ENCODE data around the gene GHR.
"Not testable (repeated sequence)": the region's sequence is repeated elsewhere in the genome, so short reads cannot be mapped to it uniquely, and the experiment has no call there.

The GHR gene

GRCh38 chr5:42672925-42673324, 249.7 kb downstream of the GHR start:
- Histone ChIP-seq H3K27me3 (ENCODE audit: low read depth, low read length) (no peaks in the 10 kb centered on the region), H3K36me3 (ENCODE audit: control insufficient read depth in 1 of 2, insufficient read depth in 2 of 2, low read length in 2 of 2) (no peaks in the 10 kb centered on the region), H3K4me1 (ENCODE audit: control insufficient read depth in 1 of 2, insufficient read depth in 2 of 2, low read length in 2 of 2) (no peaks in the 10 kb centered on the region), H3K27ac (ENCODE audit: low read length) (no peak overlapping the region), H3K4me3 (ENCODE audit: low read depth in 1 of 2, low read length in 2 of 2) (no peak overlapping the region), H3K9me3 (ENCODE audit: control insufficient read depth in 1 of 2, low read length in 2 of 2) (peaks cover 0 to 8% of the 10 kb centered on the region in 2 donors)

- H3K4me1 ChIP-seq (ENCODE audit: control insufficient read depth in 1 of 2, insufficient read depth in 2 of 2, low read length in 2 of 2): no peaks in the 10 kb centered on the region
- no peak overlapping the region for H3K27ac ChIP-seq (ENCODE audit: low read length)
- no peaks in the 10 kb centered on the region for H3K36me3 ChIP-seq (ENCODE audit: control insufficient read depth in 1 of 2, insufficient read depth in 2 of 2, low read length in 2 of 2)
- H3K27me3 ChIP-seq (ENCODE audit: low read depth, low read length): no peaks in the 10 kb centered on the region
- no peak overlapping the region for H3K4me3 ChIP-seq (ENCODE audit: low read depth in 1 of 2, low read length in 2 of 2)
- peaks cover 0 to 8% of the 10 kb centered on the region in 2 donors for H3K9me3 ChIP-seq (ENCODE audit: control insufficient read depth in 1 of 2, low read length in 2 of 2)
Observed at GRCh38 chr5:42675602-42676001, 252.4 kb downstream of the GHR start.

GRCh38 chr5:42676362-42676761, 253.1 kb downstream of the GHR start:
- H3K4me1 ChIP-seq (ENCODE audit: control insufficient read depth in 1 of 2, insufficient read depth in 2 of 2, low read length in 2 of 2): no peaks in the 10 kb centered on the region
- no peak overlapping the region for H3K4me3 ChIP-seq (ENCODE audit: low read depth in 1 of 2, low read length in 2 of 2)
- H3K27me3 ChIP-seq (ENCODE audit: low read depth, low read length): no peaks in the 10 kb centered on the region
- no peak overlapping the region for H3K27ac ChIP-seq (ENCODE audit: low read length)
- no peaks in the 10 kb centered on the region for H3K36me3 ChIP-seq (ENCODE audit: control insufficient read depth in 1 of 2, insufficient read depth in 2 of 2, low read length in 2 of 2)
- peaks cover 0 to 8% of the 10 kb centered on the region in 2 donors for H3K9me3 ChIP-seq (ENCODE audit: control insufficient read depth in 1 of 2, low read length in 2 of 2)

GRCh38 chr5:42677156-42677842, 254.1 kb downstream of the GHR start:
- Histone ChIP-seq H3K4me1 (ENCODE audit: control insufficient read depth in 1 of 2, insufficient read depth in 2 of 2, low read length in 2 of 2) (no peaks in the 10 kb centered on the region), H3K27me3 (ENCODE audit: low read depth, low read length) (no peaks in the 10 kb centered on the region), H3K27ac (ENCODE audit: low read length) (no peak overlapping the region), H3K4me3 (ENCODE audit: low read depth in 1 of 2, low read length in 2 of 2) (no peak overlapping the region), H3K36me3 (ENCODE audit: control insufficient read depth in 1 of 2, insufficient read depth in 2 of 2, low read length in 2 of 2) (no peaks in the 10 kb centered on the region), H3K9me3 (ENCODE audit: control insufficient read depth in 1 of 2, low read length in 2 of 2) (peaks cover 0 to 8% of the 10 kb centered on the region in 2 donors)

- Histone ChIP-seq H3K4me1 (ENCODE audit: control insufficient read depth in 1 of 2, insufficient read depth in 2 of 2, low read length in 2 of 2) (no peaks in the 10 kb centered on the region), H3K4me3 (ENCODE audit: low read depth in 1 of 2, low read length in 2 of 2) (no peak overlapping the region), H3K9me3 (ENCODE audit: control insufficient read depth in 1 of 2, low read length in 2 of 2) (peaks cover 0 to 3% of the 10 kb centered on the region in 2 donors), H3K27me3 (ENCODE audit: low read depth, low read length) (no peaks in the 10 kb centered on the region), H3K36me3 (ENCODE audit: control insufficient read depth in 1 of 2, insufficient read depth in 2 of 2, low read length in 2 of 2) (no peaks in the 10 kb centered on the region), H3K27ac (ENCODE audit: low read length) (no peak overlapping the region)
Observed at GRCh38 chr5:42680046-42680445, 256.8 kb downstream of the GHR start.

- H3K36me3 ChIP-seq (ENCODE audit: control insufficient read depth in 1 of 2, insufficient read depth in 2 of 2, low read length in 2 of 2); H3K27me3 ChIP-seq (ENCODE audit: low read depth, low read length); H3K9me3 ChIP-seq (ENCODE audit: control insufficient read depth in 1 of 2, low read length in 2 of 2); H3K4me3 ChIP-seq (ENCODE audit: low read depth in 1 of 2, low read length in 2 of 2); H3K4me1 ChIP-seq (ENCODE audit: control insufficient read depth in 1 of 2, insufficient read depth in 2 of 2, low read length in 2 of 2); H3K27ac ChIP-seq (ENCODE audit: low read length): not testable (repeated sequence)
Observed at GRCh38 chr5:42685078-42685477, 261.8 kb downstream of the GHR start.

- no peaks in the 10 kb centered on the region for H3K36me3 ChIP-seq (ENCODE audit: control insufficient read depth in 1 of 2, insufficient read depth in 2 of 2, low read length in 2 of 2)
- H3K27ac ChIP-seq (ENCODE audit: low read length): no peak overlapping the region
- no peaks in the 10 kb centered on the region for H3K27me3 ChIP-seq (ENCODE audit: low read depth, low read length)
- no peaks in the 10 kb centered on the region for H3K9me3 ChIP-seq (ENCODE audit: control insufficient read depth in 1 of 2, low read length in 2 of 2)
- H3K4me3 ChIP-seq (ENCODE audit: low read depth in 1 of 2, low read length in 2 of 2): no peak overlapping the region
- peaks cover 0 to 8% of the 10 kb centered on the region in 2 donors for H3K4me1 ChIP-seq (ENCODE audit: control insufficient read depth in 1 of 2, insufficient read depth in 2 of 2, low read length in 2 of 2)
Observed at GRCh38 chr5:42689391-42689790, 266.2 kb downstream of the GHR start.

- Histone ChIP-seq H3K4me3 (ENCODE audit: low read depth in 1 of 2, low read length in 2 of 2) (no peak overlapping the region), H3K9me3 (ENCODE audit: control insufficient read depth in 1 of 2, low read length in 2 of 2) (no peaks in the 10 kb centered on the region), H3K4me1 (ENCODE audit: control insufficient read depth in 1 of 2, insufficient read depth in 2 of 2, low read length in 2 of 2) (peaks cover 0 to 8% of the 10 kb centered on the region in 2 donors), H3K36me3 (ENCODE audit: control insufficient read depth in 1 of 2, insufficient read depth in 2 of 2, low read length in 2 of 2) (no peaks in the 10 kb centered on the region), H3K27me3 (ENCODE audit: low read depth, low read length) (no peaks in the 10 kb centered on the region), H3K27ac (ENCODE audit: low read length) (no peak overlapping the region)
Observed at GRCh38 chr5:42691413-42691937, 268.2 kb downstream of the GHR start.

GRCh38 chr5:42701351-42702059, 278.3 kb downstream of the GHR start:
- H3K36me3 ChIP-seq (ENCODE audit: control insufficient read depth in 1 of 2, insufficient read depth in 2 of 2, low read length in 2 of 2): peaks cover 0 to 18% of the 10 kb centered on the region in 2 donors
- H3K4me1 ChIP-seq (ENCODE audit: control insufficient read depth in 1 of 2, insufficient read depth in 2 of 2, low read length in 2 of 2): no peaks in the 10 kb centered on the region
- no peak overlapping the region for H3K4me3 ChIP-seq (ENCODE audit: low read depth in 1 of 2, low read length in 2 of 2)
- H3K27ac ChIP-seq (ENCODE audit: low read length): no peak overlapping the region
- H3K9me3 ChIP-seq (ENCODE audit: control insufficient read depth in 1 of 2, low read length in 2 of 2): peaks cover 4 to 15% of the 10 kb centered on the region in 2 donors
- no peaks in the 10 kb centered on the region for H3K27me3 ChIP-seq (ENCODE audit: low read depth, low read length)

- Histone ChIP-seq H3K4me1 (ENCODE audit: control insufficient read depth in 1 of 2, insufficient read depth in 2 of 2, low read length in 2 of 2) (no peaks in the 10 kb centered on the region), H3K9me3 (ENCODE audit: control insufficient read depth in 1 of 2, low read length in 2 of 2) (peaks cover 4 to 17% of the 10 kb centered on the region in 2 donors), H3K27me3 (ENCODE audit: low read depth, low read length) (no peaks in the 10 kb centered on the region), H3K27ac (ENCODE audit: low read length) (no peak overlapping the region), H3K36me3 (ENCODE audit: control insufficient read depth in 1 of 2, insufficient read depth in 2 of 2, low read length in 2 of 2) (peaks cover 0 to 18% of the 10 kb centered on the region in 2 donors), H3K4me3 (ENCODE audit: low read depth in 1 of 2, low read length in 2 of 2) (peak overlapping the region in 1 of 2 donors; percentile 18)
Observed at GRCh38 chr5:42703238-42703637, 280.0 kb downstream of the GHR start.

- Histone ChIP-seq H3K4me1 (ENCODE audit: control insufficient read depth in 1 of 2, insufficient read depth in 2 of 2, low read length in 2 of 2) (no peaks in the 10 kb centered on the region), H3K4me3 (ENCODE audit: low read depth in 1 of 2, low read length in 2 of 2) (no peak overlapping the region), H3K27me3 (ENCODE audit: low read depth, low read length) (no peaks in the 10 kb centered on the region), H3K36me3 (ENCODE audit: control insufficient read depth in 1 of 2, insufficient read depth in 2 of 2, low read length in 2 of 2) (peaks cover 3 to 12% of the 10 kb centered on the region in 2 donors), H3K27ac (ENCODE audit: low read length) (no peak overlapping the region), H3K9me3 (ENCODE audit: control insufficient read depth in 1 of 2, low read length in 2 of 2) (no peaks in the 10 kb centered on the region)
Observed at GRCh38 chr5:42715785-42716184, 292.5 kb downstream of the GHR start.

Data from muscle layer of duodenum (tissue), 2 donors.